Neural cell (in vitro differentiated cells): ENCODE data around the gene MRPS6.

Source experiments
- EP300 ChIP-seq: fragments of 450-650 bp; conservative IDR thresholded peaks from 2 replicates; pipeline ENCODE4 v1.6.1; 2014; ENCODE audit warnings: antibody characterized with exemption, mild to moderate bottlenecking, moderate library complexity; ENCODE audit not compliant: poor library complexity, severe bottlenecking
- EZH2 ChIP-seq: fragments of 200-600, 300-800 bp; shearing (Covaris generic), sonication (generic); IDR thresholded peaks from 2 replicates; pipeline ENCODE4 v1.6.1; 2014; ENCODE audit warnings: antibody characterized with exemption, low read length, borderline replicate concordance, mild to moderate bottlenecking; ENCODE audit not compliant: insufficient read depth, poor library complexity, severe bottlenecking
- MXI1 ChIP-seq: fragments of 450-650 bp; conservative IDR thresholded peaks from 2 replicates; pipeline ENCODE4 v1.6.1; 2014; ENCODE audit warnings: antibody characterized with exemption, mild to moderate bottlenecking; ENCODE audit not compliant: poor library complexity, severe bottlenecking
- POLR2AphosphoS5 ChIP-seq: IDR thresholded peaks from 2 replicates; pipeline ENCODE4 v1.6.1; 2012
- REST ChIP-seq: IDR thresholded peaks from 2 replicates; pipeline ENCODE4 v1.6.1; 2012; ENCODE audit warnings: borderline replicate concordance
- SMC3 ChIP-seq: fragments of 450-650 bp; conservative IDR thresholded peaks from 2 replicates; pipeline ENCODE4 v1.6.1; 2014; ENCODE audit warnings: antibody characterized with exemption, mild to moderate bottlenecking, moderate library complexity; ENCODE audit not compliant: poor library complexity
- TAF1 ChIP-seq: IDR thresholded peaks from 2 replicates; pipeline ENCODE4 v1.6.1; 2012; ENCODE audit warnings: low read depth
- TF ChIP-seq, protein P1 (sequence below): fragments of 450-650 bp; IDR thresholded peaks from 2 replicates; pipeline ENCODE4 v1.5.1; 2014; ENCODE audit warnings: antibody characterized with exemption, mild to moderate bottlenecking, moderate library complexity; ENCODE audit not compliant: poor library complexity, severe bottlenecking

GRCh38 chr21:34109075-34109474 is 35.7 kb downstream of the MRPS6 start:
- TF ChIP-seq, protein P1, sequence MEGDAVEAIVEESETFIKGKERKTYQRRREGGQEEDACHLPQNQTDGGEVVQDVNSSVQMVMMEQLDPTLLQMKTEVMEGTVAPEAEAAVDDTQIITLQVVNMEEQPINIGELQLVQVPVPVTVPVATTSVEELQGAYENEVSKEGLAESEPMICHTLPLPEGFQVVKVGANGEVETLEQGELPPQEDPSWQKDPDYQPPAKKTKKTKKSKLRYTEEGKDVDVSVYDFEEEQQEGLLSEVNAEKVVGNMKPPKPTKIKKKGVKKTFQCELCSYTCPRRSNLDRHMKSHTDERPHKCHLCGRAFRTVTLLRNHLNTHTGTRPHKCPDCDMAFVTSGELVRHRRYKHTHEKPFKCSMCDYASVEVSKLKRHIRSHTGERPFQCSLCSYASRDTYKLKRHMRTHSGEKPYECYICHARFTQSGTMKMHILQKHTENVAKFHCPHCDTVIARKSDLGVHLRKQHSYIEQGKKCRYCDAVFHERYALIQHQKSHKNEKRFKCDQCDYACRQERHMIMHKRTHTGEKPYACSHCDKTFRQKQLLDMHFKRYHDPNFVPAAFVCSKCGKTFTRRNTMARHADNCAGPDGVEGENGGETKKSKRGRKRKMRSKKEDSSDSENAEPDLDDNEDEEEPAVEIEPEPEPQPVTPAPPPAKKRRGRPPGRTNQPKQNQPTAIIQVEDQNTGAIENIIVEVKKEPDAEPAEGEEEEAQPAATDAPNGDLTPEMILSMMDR = no peak
- no peak for TF ChIP-seq MXI1
- no peak for TF ChIP-seq TAF1
- no peak for TF ChIP-seq POLR2AphosphoS5
- no peak for TF ChIP-seq EP300
- TF ChIP-seq EZH2 = no peak
- TF ChIP-seq SMC3 = no peak
- TF ChIP-seq REST = no peak
